Cardiac septum (tissue), 1 donor: ENCODE measurements around the gene HRH2. TPM values are rescaled to one million over a fixed set of nuclear protein-coding genes. Genes with fewer than 3 reads are reported as not detected.

Experiments used
- DNase-seq: peaks from one replicate; pipeline ENCODE4 v3.0.0-alpha.2; 2020; ENCODE audit warnings: low spot score
- intact Hi-C: fragments of 100-400 bp; cut with DNase I; formaldehyde crosslinking; loops from one replicate; pipeline ENCODE4 v1.14.0; 2022
- total RNA-seq: library from RNA; stranded (reverse); fragmentation: NEBNext Ultra II Directional; extraction: Animal tissue kit (Norgen Biotek cat#: 25700); gene quantifications from one replicate; pipeline ENCODE4 v1.2.1, GENCODE V29; 2021
- donor health status: DM: no; HTN: no; CAD: no.

Gene HRH2
- total RNA-seq, 1 donor from 2014 or later = 60.1 TPM

- peak; percentile 39 for DNase-seq
- intact Hi-C loops = no loop called here
Observed at GRCh38 chr5:175700991-175701390, 43.1 kb downstream of the HRH2 start.

- peak; percentile 27 for DNase-seq
- intact Hi-C loops = no loop called here
Observed at GRCh38 chr5:175701797-175702196, 43.9 kb downstream of the HRH2 start.

- DNase-seq = peak; percentile 56
- intact Hi-C loops = no loop called here
Observed at GRCh38 chr5:175706499-175706898, 48.6 kb downstream of the HRH2 start.

GRCh38 chr5:175707751-175708375 lies 50.0 kb downstream of the HRH2 start:
- peak; percentile 70 for DNase-seq
- intact Hi-C loops = no loop called here

- intact Hi-C loops = no loop called here
- peak; percentile 65 for DNase-seq
Observed at GRCh38 chr5:175709276-175709781, 51.5 kb downstream of the HRH2 start.

GRCh38 chr5:175710326-175710725 lies 52.5 kb downstream of the HRH2 start:
- intact Hi-C loops = loop anchor here (10.0 kb wide), 2 partner anchors 106 to 136 kb away; no protein-coding TSS in a partner anchor
- DNase-seq = peak; percentile 76

GRCh38 chr5:175711031-175711430 lies 53.2 kb downstream of the HRH2 start:
- intact Hi-C loops = loop anchor here (10.0 kb wide), 2 partner anchors 106 to 136 kb away; no protein-coding TSS in a partner anchor
- peak; percentile 51 for DNase-seq

GRCh38 chr5:175711472-175712312 lies 53.8 kb downstream of the HRH2 start:
- peak; percentile 29 for DNase-seq
- intact Hi-C loops = loop anchor here (10.0 kb wide), 2 partner anchors 107 to 137 kb away; no protein-coding TSS in a partner anchor

GRCh38 chr5:175712313-175712680 lies 54.4 kb downstream of the HRH2 start:
- intact Hi-C loops = loop anchor here (10.0 kb wide), 2 partner anchors 107 to 137 kb away; no protein-coding TSS in a partner anchor
- DNase-seq = peak; percentile 56

GRCh38 chr5:175712681-175713085 lies 54.8 kb downstream of the HRH2 start:
- intact Hi-C loops = loop anchor here (10.0 kb wide), 2 partner anchors 108 to 138 kb away; no protein-coding TSS in a partner anchor
- peak; percentile 75 for DNase-seq

GRCh38 chr5:175713930-175714329 lies 56.1 kb downstream of the HRH2 start:
- intact Hi-C loops = loop anchor here (10.0 kb wide), 2 partner anchors 109 to 139 kb away; no protein-coding TSS in a partner anchor
- peak; percentile 10 for DNase-seq

- intact Hi-C loops = loop anchor here (10.0 kb wide), 2 partner anchors 110 to 140 kb away; no protein-coding TSS in a partner anchor
Observed at GRCh38 chr5:175714479-175715085, 56.7 kb downstream of the HRH2 start.

GRCh38 chr5:175715627-175716522 lies 58.0 kb downstream of the HRH2 start:
- intact Hi-C loops = loop anchor here (10.0 kb wide), 2 partner anchors 111 to 141 kb away; no protein-coding TSS in a partner anchor

More at GRCh38 chr5:175714479-175715085, 56.7 kb downstream of the HRH2 start:
- DNase-seq = peak; percentile 51

GRCh38 chr5:175717837-175718236 lies 60.0 kb downstream of the HRH2 start:
- no peak for DNase-seq
- intact Hi-C loops = loop anchor here (1.0 to 10.0 kb wide), 3 partner anchors 113 to 184 kb away; no protein-coding TSS in a partner anchor

More at GRCh38 chr5:175715627-175716522, 58.0 kb downstream of the HRH2 start:
- DNase-seq = peak; percentile 47

GRCh38 chr5:175718401-175719108 lies 60.7 kb downstream of the HRH2 start:
- intact Hi-C loops = loop anchor here (10.0 kb wide), 2 partner anchors 114 to 144 kb away; no protein-coding TSS in a partner anchor
- DNase-seq = peak; percentile 74

- peak; percentile 43 for DNase-seq
- intact Hi-C loops = loop anchor here (10.0 kb wide), 2 partner anchors 114 to 144 kb away; no protein-coding TSS in a partner anchor
Observed at GRCh38 chr5:175719109-175719432, 61.2 kb downstream of the HRH2 start.

GRCh38 chr5:175724314-175725275 lies 66.7 kb downstream of the HRH2 start:
- DNase-seq = no peak
- intact Hi-C loops = no loop called here
